Ishikawa (cell line): ENCODE results near the gene APOLD1.

ENCODE experiments used
- CEBPB ChIP-seq: IDR thresholded peaks from 2 replicates; pipeline ENCODE4 v1.6.1; 2012
- EGR1 ChIP-seq: IDR thresholded peaks from 2 replicates; pipeline ENCODE4 v1.6.1; 2012
- EP300 ChIP-seq: IDR thresholded peaks from 2 replicates; pipeline ENCODE4 v1.6.1; 2012; ENCODE audit warnings: borderline replicate concordance
- FOXM1 ChIP-seq: IDR thresholded peaks from 2 replicates; pipeline ENCODE4 v1.6.1; 2012; ENCODE audit warnings: low read depth, borderline replicate concordance
- NFIC ChIP-seq: IDR thresholded peaks from 2 replicates; pipeline ENCODE4 v1.6.1; 2012
- RAD21 ChIP-seq: IDR thresholded peaks from 2 replicates; pipeline ENCODE4 v1.6.1; 2012; ENCODE audit warnings: low read depth
- TAF1 ChIP-seq: IDR thresholded peaks from 2 replicates; pipeline ENCODE4 v1.6.1; 2012; ENCODE audit warnings: low read depth, mild to moderate bottlenecking
- TCF12 ChIP-seq: IDR thresholded peaks from 2 replicates; pipeline ENCODE4 v1.6.1; 2012; ENCODE audit warnings: low read depth
- TEAD4 ChIP-seq: IDR thresholded peaks from 2 replicates; pipeline ENCODE4 v1.6.1; 2012
- YY1 ChIP-seq: IDR thresholded peaks from 2 replicates; pipeline ENCODE4 v1.6.1; 2012; ENCODE audit warnings: low read depth
- TF ChIP-seq, protein P1 (sequence below): IDR thresholded peaks from 2 replicates; pipeline ENCODE4 v1.6.1; 2012
- TF ChIP-seq, protein P2 (sequence below): IDR thresholded peaks from 2 replicates; pipeline ENCODE4 v1.6.1; 2012; ENCODE audit warnings: low read depth, mild to moderate bottlenecking
- TF ChIP-seq, protein P3 (sequence below): IDR thresholded peaks from 2 replicates; pipeline ENCODE4 v1.6.1; 2012

DNA sequence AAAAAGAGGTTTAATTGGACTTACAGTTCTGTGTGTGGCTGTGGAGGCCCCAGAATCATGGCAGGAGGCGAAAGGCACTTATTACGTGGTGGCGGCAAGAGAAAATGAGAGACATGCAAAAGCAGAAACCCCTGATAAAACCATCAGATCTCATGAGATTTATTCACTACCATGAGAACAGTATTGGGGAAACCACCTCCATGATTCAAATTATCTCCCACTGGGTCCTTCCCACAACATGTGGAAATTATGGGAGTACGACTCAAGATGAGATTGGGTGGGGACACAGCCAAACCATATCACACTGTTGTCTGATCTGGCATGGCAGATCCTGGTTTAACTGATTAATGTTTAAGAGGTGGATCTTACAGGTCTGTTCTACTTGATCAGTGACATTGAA is 33.2 kb downstream of the APOLD1 start:
- TF ChIP-seq EP300 (no peak), TAF1 (no peak), RAD21 (no peak), TEAD4 (no peak), FOXM1 (no peak), CEBPB (no peak), NFIC (no peak), EGR1 (no peak), TCF12 (no peak), YY1 (no peak)
- TF ChIP-seq, protein P1, sequence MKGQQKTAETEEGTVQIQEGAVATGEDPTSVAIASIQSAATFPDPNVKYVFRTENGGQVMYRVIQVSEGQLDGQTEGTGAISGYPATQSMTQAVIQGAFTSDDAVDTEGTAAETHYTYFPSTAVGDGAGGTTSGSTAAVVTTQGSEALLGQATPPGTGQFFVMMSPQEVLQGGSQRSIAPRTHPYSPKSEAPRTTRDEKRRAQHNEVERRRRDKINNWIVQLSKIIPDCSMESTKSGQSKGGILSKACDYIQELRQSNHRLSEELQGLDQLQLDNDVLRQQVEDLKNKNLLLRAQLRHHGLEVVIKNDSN: no peak
- TF ChIP-seq, protein P2, sequence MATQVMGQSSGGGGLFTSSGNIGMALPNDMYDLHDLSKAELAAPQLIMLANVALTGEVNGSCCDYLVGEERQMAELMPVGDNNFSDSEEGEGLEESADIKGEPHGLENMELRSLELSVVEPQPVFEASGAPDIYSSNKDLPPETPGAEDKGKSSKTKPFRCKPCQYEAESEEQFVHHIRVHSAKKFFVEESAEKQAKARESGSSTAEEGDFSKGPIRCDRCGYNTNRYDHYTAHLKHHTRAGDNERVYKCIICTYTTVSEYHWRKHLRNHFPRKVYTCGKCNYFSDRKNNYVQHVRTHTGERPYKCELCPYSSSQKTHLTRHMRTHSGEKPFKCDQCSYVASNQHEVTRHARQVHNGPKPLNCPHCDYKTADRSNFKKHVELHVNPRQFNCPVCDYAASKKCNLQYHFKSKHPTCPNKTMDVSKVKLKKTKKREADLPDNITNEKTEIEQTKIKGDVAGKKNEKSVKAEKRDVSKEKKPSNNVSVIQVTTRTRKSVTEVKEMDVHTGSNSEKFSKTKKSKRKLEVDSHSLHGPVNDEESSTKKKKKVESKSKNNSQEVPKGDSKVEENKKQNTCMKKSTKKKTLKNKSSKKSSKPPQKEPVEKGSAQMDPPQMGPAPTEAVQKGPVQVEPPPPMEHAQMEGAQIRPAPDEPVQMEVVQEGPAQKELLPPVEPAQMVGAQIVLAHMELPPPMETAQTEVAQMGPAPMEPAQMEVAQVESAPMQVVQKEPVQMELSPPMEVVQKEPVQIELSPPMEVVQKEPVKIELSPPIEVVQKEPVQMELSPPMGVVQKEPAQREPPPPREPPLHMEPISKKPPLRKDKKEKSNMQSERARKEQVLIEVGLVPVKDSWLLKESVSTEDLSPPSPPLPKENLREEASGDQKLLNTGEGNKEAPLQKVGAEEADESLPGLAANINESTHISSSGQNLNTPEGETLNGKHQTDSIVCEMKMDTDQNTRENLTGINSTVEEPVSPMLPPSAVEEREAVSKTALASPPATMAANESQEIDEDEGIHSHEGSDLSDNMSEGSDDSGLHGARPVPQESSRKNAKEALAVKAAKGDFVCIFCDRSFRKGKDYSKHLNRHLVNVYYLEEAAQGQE: no peak
- TF ChIP-seq, protein P3, sequence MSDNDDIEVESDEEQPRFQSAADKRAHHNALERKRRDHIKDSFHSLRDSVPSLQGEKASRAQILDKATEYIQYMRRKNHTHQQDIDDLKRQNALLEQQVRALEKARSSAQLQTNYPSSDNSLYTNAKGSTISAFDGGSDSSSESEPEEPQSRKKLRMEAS: no peak
